Measurements from ENCODE around the gene GOLGA6L25. TPM values are rescaled to one million over a fixed set of nuclear protein-coding genes. Genes with fewer than 3 reads are reported as not detected.

Gene GOLGA6L25, protein sequence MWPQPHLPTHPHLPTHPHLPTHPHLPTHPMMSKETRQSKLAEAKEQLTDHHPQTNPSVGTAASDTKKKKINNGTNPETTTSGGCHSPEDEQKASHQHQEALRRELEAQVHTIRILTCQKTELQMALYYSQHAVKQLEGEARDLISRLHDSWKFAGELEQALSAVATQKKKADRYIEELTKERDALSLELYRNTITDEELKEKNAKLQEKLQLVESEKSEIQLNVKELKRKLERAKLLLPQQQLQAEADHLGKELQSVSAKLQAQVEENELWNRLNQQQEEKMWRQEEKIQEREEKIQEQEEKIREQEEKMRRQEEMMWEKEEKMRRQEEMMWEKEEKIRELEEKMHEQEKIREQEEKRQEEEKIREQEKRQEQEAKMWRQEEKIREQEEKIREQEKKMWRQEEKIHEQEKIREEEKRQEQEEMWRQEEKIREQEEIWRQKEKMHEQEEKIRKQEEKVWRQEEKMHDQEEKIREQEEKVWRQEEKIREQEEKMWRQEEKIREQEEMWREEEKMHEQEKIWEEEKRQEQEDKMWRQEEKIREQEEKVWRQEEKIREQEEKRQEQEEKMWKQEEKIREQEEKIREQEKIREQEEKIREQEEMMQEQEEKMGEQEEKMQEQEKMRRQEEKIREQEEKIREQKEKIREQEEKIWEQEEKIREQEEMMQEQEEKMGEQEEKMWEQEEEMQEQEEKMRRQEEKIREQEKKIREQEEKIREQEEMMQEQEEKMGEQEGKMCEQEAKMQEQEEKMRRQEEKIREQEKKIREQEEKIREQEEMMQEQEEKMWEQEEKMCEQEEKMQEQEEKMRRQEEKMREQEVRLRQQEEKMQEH
- not detected in 2 replicates for total RNA-seq

GRCh38 chr15:28553268-28553667 lies at the start of gene GOLGA6L25:
Gene GOLGA6L25, plus strand, starts transcription at chr15:28553568. Its CDS starts 61 bp downstream, at chr15:28553629.

GRCh38 chr15:28532954-28533353 lies 20.4 kb upstream of the GOLGA6L25 start, which contains the start of gene GOLGA8G:
Gene GOLGA8G, minus strand, starts transcription at chr15:28532971. Its CDS starts 62 bp downstream, at chr15:28532909.

Other genes with a start within 250 kb of the GOLGA6L25 start
- 34.5 and 39.7 TPM in 2 replicates for gene HERC2, start 231.4 kb upstream of the GOLGA6L25 start, total RNA-seq
- not detected in 2 replicates for gene GOLGA6L24, start 195.5 kb upstream of the GOLGA6L25 start, total RNA-seq
- gene GOLGA8F, start 174.9 kb upstream of the GOLGA6L25 start, total RNA-seq, result under 0.01 TPM in 2 replicates
- gene GOLGA8G, start 20.6 kb upstream of the GOLGA6L25 start, total RNA-seq, result not detected in 2 replicates
- gene GOLGA8M, start 158.9 kb downstream of the GOLGA6L25 start, total RNA-seq, result 0.32 and 0.52 TPM in 2 replicates

Data from bronchial smooth muscle cell (primary cell).